Measurements from ENCODE around the gene CD68.

- no peak for TF ChIP-seq CTCF (IDR thresholded peaks at IDR 0.05)
- no peak for TF ChIP-seq POLR2A (IDR thresholded peaks at IDR 0.05)
These were observed 7.4 kb downstream of the CD68 start for GRCh38 chr17:7586673-7587419.
